Uterus (tissue), 2 donors: ENCODE results near the gene COL18A1.

ENCODE experiments used
- POLR2A ChIP-seq, 2 donors: fragments of 450-650 bp; IDR thresholded peaks; one replicate each; pipeline ENCODE4 v1.6.1; 2016; ENCODE audit warnings: antibody characterized with exemption in 2 of 2, mild to moderate bottlenecking in 1 of 2, moderate library complexity in 1 of 2
- TF ChIP-seq, protein P1 (sequence below), 4 experiments: fragments of 200-600 bp in 2 of 4; fragments of 450-650 bp in 2 of 4; sonication (generic) in 2 of 4; IDR thresholded peaks; one replicate each; pipeline ENCODE4 v1.5.1; 2016 to 2019; ENCODE audit warnings: antibody characterized with exemption in 4 of 4, mild to moderate bottlenecking in 2 of 4, moderate library complexity in 1 of 4

DNA sequence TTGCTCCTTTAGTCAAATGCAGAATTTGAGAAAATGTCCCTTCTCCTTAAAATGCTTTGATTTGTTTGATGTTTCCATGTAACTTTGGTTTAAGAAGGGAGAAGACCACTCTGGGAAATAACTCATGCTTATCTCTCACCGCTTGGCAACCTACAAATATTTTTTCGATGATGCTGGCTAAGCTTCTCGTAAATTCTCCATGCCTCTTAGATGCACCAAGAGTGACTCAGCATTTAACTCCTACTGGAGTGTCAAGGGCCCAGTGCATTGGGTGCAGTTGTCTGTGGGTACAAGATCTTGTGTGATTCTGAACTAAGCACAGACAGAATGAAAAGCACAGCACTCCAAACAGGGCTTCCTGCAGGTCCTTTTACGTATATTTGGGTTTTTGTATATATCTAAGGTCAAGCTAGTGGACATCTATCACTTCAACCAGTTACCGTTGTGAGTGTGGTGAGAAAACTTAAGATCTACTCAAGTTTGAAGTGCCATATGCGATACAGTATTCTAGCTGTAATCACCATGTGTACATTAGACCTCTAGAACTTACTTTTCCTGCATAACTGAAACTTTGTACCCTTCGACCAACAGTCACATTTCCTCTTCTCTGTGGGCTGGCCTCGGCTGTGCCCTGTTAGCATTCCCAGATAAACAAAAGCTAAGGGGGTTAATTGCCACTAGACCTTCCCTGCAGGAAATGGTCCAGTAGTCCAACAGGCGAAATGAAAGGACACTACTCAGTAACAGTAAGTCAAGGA lies 55.8 kb downstream of the COL18A1 start:
- TF ChIP-seq, protein P1, sequence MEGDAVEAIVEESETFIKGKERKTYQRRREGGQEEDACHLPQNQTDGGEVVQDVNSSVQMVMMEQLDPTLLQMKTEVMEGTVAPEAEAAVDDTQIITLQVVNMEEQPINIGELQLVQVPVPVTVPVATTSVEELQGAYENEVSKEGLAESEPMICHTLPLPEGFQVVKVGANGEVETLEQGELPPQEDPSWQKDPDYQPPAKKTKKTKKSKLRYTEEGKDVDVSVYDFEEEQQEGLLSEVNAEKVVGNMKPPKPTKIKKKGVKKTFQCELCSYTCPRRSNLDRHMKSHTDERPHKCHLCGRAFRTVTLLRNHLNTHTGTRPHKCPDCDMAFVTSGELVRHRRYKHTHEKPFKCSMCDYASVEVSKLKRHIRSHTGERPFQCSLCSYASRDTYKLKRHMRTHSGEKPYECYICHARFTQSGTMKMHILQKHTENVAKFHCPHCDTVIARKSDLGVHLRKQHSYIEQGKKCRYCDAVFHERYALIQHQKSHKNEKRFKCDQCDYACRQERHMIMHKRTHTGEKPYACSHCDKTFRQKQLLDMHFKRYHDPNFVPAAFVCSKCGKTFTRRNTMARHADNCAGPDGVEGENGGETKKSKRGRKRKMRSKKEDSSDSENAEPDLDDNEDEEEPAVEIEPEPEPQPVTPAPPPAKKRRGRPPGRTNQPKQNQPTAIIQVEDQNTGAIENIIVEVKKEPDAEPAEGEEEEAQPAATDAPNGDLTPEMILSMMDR (IDR thresholded peaks at IDR 0.05): no peak
- no peak for TF ChIP-seq POLR2A (IDR thresholded peaks at IDR 0.05)
